NCI-H2227 (cell line): Measurements from ENCODE around the gene CEP44.
"Not testable (repeated sequence)": the region's sequence is repeated elsewhere in the genome, so short reads cannot be mapped to it uniquely, and the experiment has no call there.

ENCODE experiments used
- DNase-seq: peaks from one replicate; lab custom pipeline; 2025; ENCODE audit not compliant: unreplicated experiment; lab: John Stamatoyannopoulos, UW

The CEP44 gene, protein sequence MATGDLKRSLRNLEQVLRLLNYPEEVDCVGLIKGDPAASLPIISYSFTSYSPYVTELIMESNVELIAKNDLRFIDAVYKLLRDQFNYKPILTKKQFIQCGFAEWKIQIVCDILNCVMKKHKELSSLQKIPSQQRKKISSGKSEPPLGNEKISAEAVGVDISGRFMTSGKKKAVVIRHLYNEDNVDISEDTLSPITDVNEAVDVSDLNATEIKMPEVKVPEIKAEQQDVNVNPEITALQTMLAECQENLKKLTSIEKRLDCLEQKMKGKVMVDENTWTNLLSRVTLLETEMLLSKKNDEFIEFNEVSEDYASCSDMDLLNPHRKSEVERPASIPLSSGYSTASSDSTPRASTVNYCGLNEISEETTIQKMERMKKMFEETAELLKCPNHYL

DNA sequence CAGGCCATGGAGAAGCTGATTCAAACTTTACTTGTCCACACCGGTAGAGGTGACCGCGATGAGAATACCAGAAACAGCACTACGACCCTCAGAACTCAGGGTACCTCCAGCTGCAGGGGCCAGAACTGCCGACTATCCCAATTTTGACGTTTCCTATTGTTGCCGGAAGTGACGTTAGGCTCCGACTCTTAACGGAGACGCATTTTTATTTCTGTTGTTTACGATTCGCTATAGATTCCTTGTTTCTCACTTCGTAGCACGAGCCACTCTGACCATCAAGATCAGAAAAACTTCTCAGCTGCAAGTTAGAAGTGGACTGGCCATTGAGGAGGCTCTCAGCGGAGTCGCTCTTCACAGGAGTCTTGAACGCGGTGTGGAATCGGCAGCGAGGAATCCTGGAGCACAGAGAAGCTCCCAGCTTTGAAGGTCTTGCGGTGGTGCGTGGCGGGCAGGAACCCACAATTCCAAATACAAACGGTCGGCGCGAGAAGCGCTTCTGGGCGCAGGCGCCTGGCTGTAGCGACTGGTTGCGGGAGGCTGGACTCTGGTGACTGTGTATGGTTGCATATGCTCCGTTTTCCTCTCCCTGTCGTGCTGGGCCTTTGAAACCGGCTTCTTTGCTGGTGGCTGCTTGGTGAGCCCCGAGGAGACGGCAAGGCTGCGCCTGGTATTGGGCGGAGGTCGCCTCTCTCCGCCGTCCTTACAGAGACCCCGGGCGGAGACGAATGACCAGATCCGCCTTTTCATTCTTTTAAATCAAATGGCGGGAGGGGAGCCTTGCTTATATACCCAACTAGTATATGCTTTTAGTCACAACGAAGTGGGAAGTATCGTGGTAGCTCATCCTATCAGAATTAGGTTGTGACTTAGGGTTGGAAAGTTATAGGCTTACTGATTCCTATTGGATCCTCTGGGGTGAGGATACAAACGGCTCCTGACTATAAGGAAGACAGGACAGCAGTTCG, at the start of gene CEP44, which contains the start of gene FBXO8:
Gene CEP44, plus strand, starts transcription at position 405 of the 965 bp plus-strand sequence. CDS start 15,211 bp downstream, outside the sequence.
Gene FBXO8, minus strand, starts transcription at position 161 of the 965 bp plus-strand sequence. CDS start 20,575 bp downstream, outside the sequence.
- peak; percentile 85 for DNase-seq

DNA sequence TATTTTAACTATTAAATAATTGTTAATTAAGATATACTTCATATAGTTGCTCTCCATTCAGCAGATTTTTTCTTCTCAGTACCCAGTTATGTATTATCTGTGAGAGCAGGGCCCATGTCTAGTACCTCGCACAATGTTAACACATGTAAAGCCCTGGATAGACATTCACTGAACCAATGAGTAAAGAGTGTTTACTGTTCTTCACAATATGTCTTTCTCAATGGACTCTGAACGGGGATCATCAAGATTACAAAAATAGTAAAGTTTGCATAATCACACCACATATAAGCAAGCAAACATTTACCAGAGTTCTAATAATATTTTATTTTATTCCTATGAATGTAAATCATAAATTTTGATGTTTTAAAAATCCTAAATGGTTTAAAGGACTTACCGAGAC, 47.4 kb upstream of the CEP44 start:
- DNase-seq: no peak

DNA sequence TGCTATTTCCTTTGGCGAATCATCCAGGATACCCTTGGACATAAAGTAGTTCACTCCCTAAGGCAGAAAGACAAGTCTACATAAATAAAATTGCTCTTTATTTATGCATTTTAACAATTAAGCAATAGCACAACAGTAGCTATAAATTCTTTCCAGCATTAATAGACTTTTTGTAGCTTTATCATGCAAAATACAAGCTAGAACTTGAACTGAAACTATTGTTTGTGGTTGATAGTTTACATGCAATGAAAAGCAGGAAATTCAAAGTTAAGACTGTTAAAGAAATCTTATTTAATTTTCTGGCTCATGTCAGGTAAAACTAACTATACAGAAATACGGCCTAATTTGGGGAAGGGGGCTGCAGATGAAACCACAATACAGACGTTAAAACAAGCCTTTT, 42.5 kb upstream of the CEP44 start:
- DNase-seq: no peak

DNA sequence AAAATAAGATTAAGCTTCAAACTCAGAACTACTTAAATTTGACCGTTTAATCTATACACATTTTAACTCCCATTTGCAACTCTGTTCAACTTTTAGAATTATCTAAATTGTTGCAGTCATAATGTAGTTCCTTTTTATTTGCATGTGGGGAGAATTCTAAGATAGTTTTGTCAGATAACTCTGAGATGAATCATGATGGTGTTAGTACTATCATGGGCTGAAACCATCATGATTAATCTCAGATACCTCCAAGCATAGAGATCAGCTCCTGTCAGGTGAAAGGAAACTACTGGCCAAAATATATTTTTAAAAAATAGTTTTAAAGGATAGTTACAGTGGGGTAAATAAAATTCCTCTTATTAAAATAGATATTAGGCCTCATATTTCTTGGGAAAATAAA, 39.3 kb upstream of the CEP44 start:
- no peak for DNase-seq

DNA sequence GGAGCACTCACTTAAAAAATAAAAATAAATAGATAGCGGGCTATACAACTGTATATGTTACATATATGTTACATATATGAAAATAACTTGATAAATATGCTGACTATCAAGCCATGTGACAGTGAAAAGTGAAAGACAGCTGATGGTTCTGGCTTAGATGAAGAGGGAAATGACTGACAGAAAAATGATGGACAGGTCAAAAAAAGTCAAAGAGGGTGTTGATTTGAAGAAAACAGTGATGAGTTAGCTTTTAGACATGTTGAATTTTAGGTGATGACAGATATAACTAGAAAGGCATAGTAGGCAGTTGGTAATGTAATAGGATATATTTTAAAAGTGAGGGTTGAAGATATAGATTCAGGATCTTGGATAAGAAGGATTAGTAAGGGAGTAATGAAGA, 38.0 kb upstream of the CEP44 start:
- no peak for DNase-seq

DNA sequence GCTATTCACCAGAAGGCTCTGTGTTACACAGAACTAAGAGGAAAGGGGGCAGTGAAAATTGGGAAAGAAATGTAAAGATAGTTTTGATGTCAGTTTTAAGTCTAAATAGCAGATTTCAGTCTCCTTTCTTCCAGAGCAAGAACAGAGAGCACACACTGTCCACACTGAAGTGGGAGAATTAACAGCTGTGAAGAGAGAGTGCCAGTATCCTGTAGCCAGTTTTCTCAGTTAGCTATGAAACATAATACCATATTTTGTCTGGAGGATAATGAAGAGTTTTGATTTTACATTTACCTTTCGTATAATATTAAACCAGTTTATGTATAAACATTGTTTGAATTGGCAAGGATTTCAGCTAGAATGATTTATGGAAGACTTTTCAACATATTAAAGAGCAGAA, 35.3 kb upstream of the CEP44 start:
- no peak for DNase-seq

DNA sequence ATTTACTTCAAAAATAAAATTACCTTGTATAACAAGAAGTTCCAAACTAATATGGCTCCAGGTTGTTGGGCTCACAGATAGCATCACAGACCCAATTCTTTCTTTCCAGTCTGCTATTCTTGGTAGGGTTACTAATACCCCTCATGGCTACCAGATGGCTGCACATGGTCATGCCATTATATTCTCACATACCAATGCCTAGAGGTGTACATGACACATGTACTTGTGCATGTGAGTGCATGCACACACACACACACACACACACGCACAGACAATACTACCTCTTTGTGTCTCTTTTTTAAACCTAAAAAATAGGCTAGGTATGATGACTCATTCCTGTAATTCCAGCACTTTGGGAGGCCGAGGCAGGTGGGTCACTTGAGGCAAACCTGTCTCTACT, 31.3 kb upstream of the CEP44 start:
- DNase-seq: no peak

DNA sequence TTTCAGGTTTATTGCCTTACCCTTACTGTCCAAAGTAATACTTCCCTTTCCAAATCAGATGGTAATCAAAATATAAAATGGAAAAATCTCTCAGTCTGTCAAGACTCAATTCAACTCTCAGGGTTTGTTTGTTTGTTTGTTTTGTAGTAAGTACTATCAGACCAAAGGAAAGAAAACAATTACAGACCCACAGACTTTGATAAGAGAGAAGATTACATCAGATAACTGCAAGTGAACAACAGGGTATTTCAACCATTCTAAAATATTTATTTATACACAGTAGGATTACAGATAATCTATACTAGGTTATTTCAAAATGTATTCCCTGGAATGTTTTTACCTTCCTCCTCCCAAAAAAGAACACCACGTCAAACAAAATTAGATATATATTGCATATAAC, 29.1 kb upstream of the CEP44 start:
- no peak for DNase-seq

DNA sequence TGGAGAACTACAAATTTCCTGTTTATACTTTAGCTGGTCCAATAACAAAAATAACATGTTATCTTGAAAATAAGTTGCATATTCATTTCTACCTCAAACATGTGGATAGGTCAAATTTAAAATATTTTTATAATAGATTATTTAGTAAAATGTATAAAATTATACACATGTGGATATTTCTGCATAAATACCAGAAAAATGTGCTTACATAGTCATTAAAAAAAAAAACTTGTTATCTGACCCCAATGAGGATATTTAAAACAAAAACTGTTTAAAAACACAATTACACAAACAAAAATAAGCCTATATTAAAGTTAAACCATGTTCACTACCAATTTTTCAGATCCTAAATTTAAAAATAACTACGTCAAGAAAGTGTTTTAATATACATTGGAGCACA, 28.3 kb upstream of the CEP44 start:
- no peak for DNase-seq

DNA sequence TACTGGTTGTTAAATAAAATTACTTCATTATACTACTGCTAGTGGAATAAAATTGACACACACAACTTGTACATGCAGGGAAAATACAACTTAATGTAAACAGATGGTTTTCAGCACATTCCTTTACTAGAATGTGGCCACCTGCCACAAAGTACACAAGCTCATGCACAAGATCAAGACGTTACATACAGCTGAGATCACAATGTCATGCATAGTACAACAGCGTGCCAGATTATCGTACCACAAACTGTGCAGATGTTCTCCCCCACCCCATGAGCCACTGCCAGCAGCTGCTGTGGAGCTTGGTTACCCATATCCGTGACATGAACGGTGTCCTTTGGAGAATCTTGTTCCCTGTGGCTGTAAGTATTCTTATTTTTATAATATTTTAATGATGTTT, 27.9 kb upstream of the CEP44 start:
- no peak for DNase-seq

DNA sequence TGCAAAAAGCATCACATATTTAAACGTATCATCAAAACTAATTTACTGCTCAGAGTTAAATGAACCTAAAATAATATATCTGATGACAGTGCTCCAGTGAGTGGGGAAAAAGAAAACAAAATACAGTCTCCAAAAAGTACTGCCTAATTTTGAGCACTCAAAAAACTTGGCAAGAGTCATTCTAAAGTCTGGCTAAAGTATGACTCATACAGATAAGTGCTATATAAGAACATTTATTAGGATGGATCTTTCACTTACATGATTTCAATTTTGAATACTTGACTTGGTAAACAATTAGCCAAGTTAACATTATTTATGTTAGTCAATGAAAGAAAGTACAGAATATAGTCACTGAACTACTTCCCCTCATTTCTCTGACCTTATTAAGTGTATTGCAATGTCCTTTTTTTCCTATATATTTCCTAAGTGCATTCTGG, 27.4 kb upstream of the CEP44 start:
- DNase-seq: no peak

DNA sequence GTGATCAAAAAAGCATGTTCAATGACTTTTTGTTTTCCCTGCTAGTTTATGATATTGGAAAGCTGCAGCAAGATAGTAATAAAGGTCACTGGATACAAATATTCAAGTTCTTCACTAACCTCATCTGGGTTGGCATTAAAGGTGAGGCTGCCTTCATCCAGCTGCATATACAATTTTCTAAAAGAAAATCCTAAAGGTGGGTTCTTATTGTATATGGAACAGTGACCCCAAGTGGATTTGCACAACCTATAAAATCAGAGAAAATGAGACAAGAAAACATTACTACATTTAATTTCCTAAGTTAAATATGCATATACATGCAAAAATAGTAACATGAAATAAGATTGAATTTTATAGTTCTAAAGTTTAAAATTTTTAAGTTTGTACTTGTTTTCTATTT, 24.1 kb upstream of the CEP44 start:
- DNase-seq: no peak

DNA sequence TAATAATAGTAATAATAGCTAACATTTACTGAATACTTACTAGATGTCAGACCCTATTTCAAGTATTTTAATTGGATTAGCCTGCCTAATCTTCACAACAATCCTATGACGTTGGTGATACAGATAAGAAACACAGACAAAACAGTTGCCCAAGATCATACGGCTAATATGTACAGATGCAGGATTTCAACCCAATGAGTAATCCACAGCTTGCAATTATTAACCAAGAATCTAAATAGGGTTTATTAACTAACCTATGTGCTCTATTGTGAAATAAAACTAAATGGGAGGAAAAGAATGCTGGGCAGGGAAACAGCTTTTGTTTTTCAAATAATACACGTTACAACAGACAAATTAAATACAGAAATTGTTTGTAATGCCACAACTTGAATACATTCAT, 23.6 kb upstream of the CEP44 start:
- no peak for DNase-seq

DNA sequence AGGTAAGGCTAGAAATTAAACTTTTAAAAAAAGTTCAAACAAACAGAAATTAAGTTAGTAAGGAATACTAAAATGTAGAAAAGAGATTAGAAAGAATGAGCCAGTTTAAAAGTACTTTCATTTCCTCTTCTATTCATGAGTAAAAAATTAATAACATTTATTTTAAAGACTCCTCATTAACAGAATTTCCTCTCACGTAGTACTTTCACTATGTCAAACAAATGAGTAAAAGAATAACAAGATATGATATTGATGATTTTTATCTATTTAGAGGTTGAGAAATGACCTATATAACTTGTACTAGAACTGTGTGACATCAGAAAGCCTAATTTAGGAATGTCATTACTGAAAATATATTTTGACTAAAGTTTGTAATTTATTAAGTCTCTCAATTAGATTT, 22.3 kb upstream of the CEP44 start:
- DNase-seq: not testable (repeated sequence)

DNA sequence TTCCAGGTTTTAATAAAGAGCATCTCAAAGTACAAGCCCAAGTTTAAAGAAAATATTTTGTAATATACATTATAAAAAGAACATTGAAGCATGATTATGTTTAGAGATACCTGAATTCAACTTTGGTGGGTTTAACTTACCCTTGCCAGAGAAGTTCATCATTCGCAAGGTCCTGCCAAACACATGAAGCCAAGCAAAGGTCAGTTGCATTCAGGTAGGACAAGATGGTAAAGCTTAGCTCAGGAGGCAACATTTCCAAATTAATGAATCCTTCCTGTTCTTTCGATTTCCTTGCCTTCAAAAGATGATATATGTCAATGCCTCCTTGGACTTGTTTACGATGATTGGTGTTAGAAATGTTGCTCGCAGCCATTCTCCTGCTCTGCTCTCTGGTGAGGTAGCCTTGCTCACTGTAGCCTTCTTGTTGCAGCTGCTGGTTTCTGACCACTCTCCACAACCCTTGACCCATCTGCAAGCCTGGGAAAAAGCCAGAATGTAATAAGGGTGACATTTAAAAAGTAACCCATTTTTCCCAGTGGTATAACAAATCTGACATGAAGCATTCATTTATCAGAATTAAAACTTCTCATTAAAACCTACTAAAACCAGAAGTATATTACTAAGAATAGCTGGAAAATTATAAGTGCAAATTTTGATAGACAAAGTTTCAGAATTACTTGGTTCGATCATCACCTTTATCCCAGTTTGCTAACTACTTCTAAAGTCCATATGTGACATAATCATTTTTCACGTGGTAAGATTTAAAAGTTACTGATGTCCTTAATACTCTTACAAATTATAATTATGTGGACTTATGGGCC, 20.9 kb upstream of the CEP44 start:
- DNase-seq: no peak

DNA sequence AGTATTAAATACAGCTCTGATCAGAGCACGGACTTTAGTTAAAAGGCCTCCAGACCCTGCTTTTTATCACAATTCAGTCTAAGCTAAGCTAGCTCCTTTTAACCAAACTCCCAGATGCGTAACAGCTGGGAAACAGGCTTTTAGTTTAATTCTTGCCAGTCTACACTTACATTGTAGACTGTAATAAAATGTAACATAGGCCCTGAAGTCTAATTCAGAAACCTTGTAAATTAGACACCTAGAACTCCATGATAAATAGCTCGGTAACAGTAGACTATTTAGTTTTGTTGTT, 20.3 kb upstream of the CEP44 start:
- no peak for DNase-seq

DNA sequence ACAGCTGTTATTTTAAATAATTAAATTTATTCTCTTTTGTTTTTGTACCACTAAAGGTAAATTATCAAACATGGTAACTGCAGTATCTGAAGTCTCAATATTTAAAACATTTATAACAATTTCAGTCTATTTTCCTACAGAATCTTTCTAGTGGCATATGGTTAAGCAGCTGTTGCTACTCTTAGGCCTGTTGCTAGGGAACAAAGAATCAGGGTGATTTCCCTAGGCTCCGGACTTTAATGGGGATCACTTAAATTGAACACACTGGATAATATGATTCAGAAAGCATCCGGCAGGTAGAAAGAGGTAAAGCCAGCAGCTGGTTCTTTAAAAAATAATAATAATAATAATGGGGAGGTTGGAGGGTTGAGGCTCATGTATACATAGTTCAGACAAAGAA, 17.8 kb upstream of the CEP44 start:
- peak; percentile 48 for DNase-seq

DNA sequence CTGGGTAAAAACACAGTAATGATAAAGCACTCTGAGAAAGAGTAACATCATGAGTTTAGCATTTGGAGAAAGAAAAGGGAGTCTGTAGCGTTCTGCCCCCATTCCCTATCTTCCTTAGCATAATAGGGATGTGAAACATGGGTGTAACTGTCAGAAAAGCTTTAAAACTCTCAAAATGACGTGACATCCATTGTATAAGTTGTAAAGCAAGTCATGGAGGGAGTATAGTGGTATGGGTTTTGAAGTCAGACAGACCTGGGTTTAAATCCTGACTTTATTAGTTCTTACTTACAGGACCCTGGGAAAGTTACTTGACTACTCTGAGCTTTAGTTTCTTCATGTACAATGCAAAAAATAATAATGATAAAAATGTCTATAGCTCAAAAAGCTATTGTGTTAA, 17.3 kb upstream of the CEP44 start:
- no peak for DNase-seq

DNA sequence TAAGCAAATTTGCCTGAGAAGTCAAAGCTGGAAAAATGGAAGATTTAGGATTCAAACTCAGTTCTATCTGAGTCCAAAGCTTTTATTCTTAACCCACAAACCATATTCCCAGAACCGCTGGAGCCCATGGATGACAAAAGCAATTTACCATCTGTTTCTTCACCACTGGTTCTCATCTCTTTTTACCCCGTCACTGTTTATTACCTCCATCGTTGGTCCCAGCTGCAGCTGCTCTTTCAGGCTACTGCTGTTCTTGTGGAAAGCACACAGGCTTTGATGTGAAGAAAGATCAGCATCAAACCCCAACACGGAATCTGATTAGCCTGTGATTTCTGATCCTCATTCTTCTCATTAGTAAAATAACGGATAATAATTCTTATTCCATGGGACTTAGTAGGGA, 9.8 kb upstream of the CEP44 start:
- no peak for DNase-seq

DNA sequence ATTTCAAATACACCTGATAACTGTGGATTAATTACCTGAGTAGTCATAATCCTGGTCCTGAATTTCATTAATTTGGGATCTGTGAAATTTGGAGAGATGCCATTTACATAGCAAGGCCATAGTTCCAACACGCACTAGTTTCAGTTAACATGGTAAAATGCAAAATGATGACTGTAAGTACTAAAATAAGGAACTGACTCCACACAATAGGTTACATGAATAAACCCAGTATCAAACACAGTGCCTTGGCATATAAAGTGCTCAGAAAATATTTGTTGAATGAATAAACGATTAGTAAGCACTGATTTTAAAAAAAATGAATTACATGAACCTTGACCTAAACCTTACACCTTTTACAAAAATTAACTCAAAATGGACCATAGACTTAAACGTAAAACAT, 9.3 kb upstream of the CEP44 start:
- DNase-seq: no peak

DNA sequence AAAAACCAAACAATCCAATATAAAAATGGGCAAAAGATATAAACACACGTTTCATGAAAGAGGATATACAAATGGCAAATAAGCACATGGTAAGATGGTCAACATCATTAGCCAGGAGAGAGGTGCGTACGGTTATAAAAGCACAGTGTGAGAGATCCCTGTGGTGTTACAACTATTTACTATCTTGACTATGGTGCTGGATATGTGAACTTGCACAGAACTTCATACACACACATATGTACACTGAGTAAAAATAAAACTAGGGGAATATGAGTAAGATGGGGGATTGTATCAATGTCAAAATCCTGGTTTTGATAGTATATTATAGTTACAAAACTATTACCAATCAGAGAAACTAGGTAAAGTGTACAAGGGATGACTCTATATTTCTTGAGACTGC, 8.6 kb upstream of the CEP44 start:
- DNase-seq: no peak
